Measurements from ENCODE around the gene SLC13A5. TPM values are rescaled to one million over a fixed set of nuclear protein-coding genes. Genes with fewer than 3 reads are reported as not detected.

Gene SLC13A5
- total RNA-seq, 1 donor from 2014 or later: 2.2 TPM

DNA sequence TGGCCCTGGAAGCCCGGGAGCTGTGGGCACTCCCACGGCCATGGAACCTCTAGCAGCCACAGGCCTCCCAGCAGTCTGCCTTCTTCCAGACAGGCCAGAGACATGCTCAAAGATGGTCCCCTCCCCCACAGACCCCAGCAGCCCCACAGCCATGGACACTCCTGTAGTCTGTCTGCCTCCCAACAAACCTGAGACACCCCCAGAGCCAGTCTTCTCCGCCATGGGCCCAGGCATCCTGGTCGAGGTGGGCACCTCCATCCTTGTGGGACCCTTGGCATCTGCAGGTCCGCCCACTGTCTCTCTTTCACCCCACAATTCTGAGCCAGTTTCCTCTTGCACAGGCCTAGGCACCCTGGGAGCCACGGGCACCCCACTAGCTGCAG lies 75.7 kb downstream of the SLC13A5 start:
- no peak overlapping the region for H3K4me3 Mint-ChIP-seq
- H3K27me3 Mint-ChIP-seq: no peaks in the 10 kb centered on the region
- peak overlapping the region; percentile 53 for H3K27ac Mint-ChIP-seq
- H3K9me3 Mint-ChIP-seq: no peaks in the 10 kb centered on the region
- H3K4me1 Mint-ChIP-seq (ENCODE audit: unreplicated experiment): peaks cover 18% of the 10 kb centered on the region
- TF ChIP-seq, protein P1, sequence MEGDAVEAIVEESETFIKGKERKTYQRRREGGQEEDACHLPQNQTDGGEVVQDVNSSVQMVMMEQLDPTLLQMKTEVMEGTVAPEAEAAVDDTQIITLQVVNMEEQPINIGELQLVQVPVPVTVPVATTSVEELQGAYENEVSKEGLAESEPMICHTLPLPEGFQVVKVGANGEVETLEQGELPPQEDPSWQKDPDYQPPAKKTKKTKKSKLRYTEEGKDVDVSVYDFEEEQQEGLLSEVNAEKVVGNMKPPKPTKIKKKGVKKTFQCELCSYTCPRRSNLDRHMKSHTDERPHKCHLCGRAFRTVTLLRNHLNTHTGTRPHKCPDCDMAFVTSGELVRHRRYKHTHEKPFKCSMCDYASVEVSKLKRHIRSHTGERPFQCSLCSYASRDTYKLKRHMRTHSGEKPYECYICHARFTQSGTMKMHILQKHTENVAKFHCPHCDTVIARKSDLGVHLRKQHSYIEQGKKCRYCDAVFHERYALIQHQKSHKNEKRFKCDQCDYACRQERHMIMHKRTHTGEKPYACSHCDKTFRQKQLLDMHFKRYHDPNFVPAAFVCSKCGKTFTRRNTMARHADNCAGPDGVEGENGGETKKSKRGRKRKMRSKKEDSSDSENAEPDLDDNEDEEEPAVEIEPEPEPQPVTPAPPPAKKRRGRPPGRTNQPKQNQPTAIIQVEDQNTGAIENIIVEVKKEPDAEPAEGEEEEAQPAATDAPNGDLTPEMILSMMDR (conservative IDR thresholded peaks at IDR 0.05): no peak
- DNase-seq (ENCODE audit: extremely low spot score, unreplicated experiment): no peak
- peaks cover 25% of the 10 kb centered on the region for H3K36me3 Mint-ChIP-seq

DNA sequence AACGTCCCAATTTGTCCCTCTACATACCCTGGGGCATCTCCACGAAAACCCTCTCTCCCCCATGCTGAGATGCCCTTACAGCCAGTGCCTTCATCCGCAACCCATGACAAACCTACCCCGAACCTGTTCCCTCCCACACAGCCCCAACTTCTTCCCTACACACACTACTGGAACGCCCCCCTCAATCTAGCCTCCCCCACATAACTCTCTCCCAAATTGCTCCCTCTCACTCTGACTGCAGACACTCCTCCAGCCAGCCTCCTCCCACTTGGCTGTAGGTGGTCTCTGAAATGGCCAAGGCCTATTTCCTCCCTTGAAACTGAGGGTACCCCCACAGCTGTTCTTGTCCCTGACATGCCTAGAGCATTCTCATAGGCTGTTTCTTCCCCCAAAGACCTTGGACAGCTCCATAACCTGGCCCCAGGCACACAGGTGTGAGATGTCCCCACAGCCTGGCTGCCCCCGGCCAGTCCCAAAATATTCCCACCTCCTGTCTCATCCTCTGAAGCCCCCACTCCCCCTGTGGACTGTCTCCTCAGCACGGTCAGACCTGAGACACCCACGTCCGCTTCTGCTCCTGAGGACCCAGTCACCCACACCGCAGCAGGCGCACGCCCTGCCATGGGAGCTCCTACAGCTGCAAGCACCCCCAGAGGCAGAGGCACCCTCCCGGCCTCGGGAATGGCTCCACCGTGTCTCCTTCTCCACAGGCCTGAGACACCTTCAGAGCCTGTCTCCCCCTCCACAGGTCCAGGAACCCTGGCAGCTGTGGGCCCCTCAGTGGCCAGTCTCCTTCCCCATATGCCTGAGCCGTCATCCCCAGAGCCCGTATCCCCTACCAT lies 76.3 kb downstream of the SLC13A5 start:
- H3K4me3 Mint-ChIP-seq: peak overlapping the region; percentile 47
- H3K27me3 Mint-ChIP-seq: no peaks in the 10 kb centered on the region
- H3K36me3 Mint-ChIP-seq: peaks cover 30% of the 10 kb centered on the region
- DNase-seq (ENCODE audit: extremely low spot score, unreplicated experiment): no peak
- H3K27ac Mint-ChIP-seq: peak overlapping the region; percentile 53
- TF ChIP-seq, protein P1 (conservative IDR thresholded peaks at IDR 0.05): no peak
- peaks cover 13% of the 10 kb centered on the region for H3K4me1 Mint-ChIP-seq (ENCODE audit: unreplicated experiment)
- no peaks in the 10 kb centered on the region for H3K9me3 Mint-ChIP-seq

DNA sequence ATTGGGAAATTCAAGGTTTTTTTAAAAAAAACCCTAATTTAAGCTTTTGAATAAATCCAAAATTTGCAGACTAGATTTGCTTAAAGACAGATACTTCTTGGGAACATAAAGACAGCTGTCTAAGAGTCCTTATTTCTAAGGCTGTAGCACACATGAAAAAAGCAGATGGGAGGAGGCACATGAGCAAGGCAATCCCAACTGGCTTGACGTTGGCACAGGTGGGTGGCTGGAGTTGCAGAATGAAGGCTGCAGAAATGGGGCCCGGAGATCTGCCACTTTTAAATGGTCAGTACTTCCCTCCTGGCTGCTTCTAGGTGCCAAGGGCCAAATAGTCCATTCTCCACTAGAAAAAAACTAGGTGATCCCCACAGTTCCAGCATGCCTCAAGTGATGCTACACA lies 77.1 kb downstream of the SLC13A5 start:
- H3K4me1 Mint-ChIP-seq (ENCODE audit: unreplicated experiment): peaks cover 9% of the 10 kb centered on the region
- H3K36me3 Mint-ChIP-seq: peaks cover 35% of the 10 kb centered on the region
- no peak overlapping the region for H3K4me3 Mint-ChIP-seq
- H3K27me3 Mint-ChIP-seq: no peaks in the 10 kb centered on the region
- no peaks in the 10 kb centered on the region for H3K9me3 Mint-ChIP-seq
- H3K27ac Mint-ChIP-seq: no peak overlapping the region
- DNase-seq (ENCODE audit: extremely low spot score, unreplicated experiment): no peak
- TF ChIP-seq, protein P1 (conservative IDR thresholded peaks at IDR 0.05): no peak

Small RNA genes lying within 50 kb of the gene (microRNA-seq; reads per million reads assigned to microRNA genes)
- gene MIR4520-1 (not detected), gene MIR4520-2 (not detected)

Other genes starting within 250 kb of the SLC13A5 start
- gene PITPNM3, start 156.8 kb downstream of the SLC13A5 start, total RNA-seq (ENCODE audit: low replicate concordance): 4.3 and 7.7 TPM in 2 replicates
- gene KIAA0753, start 72.7 kb downstream of the SLC13A5 start, total RNA-seq (ENCODE audit: low replicate concordance): 26.4 and 33.7 TPM in 2 replicates
- 83.2 and 90.6 TPM in 2 replicates for gene TXNDC17, start 72.3 kb downstream of the SLC13A5 start, total RNA-seq (ENCODE audit: low replicate concordance)
- 17.6 and 25.3 TPM in 2 replicates for gene MED31, start 61.8 kb downstream of the SLC13A5 start, total RNA-seq (ENCODE audit: low replicate concordance)
- gene C17orf100, start 61.6 kb downstream of the SLC13A5 start, total RNA-seq (ENCODE audit: low replicate concordance): 3.9 and 4.3 TPM in 2 replicates
- gene XAF1, start 42.7 kb upstream of the SLC13A5 start, total RNA-seq (ENCODE audit: low replicate concordance): 2.1 and 7.8 TPM in 2 replicates
- gene FBXO39, start 62.8 kb upstream of the SLC13A5 start, total RNA-seq (ENCODE audit: low replicate concordance): 0.26 TPM in 1 of 2 replicates, not detected in the other
- gene TEKT1, start 118.4 kb upstream of the SLC13A5 start, total RNA-seq (ENCODE audit: low replicate concordance): 0.24 and 1.6 TPM in 2 replicates